GM19035 (cell line): Measurements from ENCODE around the gene PNPLA3.
"Not testable (repeated sequence)": the region's sequence is repeated elsewhere in the genome, so short reads cannot be mapped to it uniquely, and the experiment has no call there.

Experiments used
- ATAC-seq: cut with Tn5 transposase; IDR thresholded peaks from one replicate; pipeline ENCODE4 v1.9.1; 2021; ENCODE audit not compliant: unreplicated experiment

Gene PNPLA3

DNA sequence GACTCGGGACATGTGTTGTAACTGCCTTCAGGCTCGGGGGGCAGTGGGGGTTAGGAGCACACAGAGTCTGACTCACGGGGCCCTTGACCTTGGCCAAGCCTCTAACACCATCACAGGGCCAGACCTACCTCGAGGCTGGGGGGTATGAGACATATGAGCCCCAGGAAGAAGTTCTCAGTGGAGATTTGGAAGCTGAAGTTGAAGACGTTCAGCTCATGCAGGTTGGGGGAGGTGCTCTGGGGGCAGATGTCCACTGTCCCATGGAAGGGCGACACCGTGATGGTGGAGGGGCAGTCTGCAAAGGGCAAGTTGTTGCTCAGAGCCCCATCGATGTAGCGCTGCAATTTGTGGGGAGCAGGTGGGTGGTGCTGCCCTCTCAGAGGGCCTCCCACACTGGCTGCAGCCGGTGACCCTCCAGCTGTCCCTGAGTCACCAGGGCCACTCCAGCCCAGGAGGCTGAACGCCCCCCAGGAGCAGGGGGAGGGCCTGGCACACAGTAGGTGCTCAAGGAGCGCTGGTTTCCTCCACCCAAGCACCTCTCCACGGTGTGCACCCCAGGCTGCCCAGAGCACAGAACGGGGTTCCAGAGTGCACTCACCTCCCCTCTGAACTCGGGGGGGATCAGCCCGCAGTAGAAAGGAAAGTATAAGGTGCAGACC lies 34.3 kb upstream of the PNPLA3 start:
- ATAC-seq: no peak

DNA sequence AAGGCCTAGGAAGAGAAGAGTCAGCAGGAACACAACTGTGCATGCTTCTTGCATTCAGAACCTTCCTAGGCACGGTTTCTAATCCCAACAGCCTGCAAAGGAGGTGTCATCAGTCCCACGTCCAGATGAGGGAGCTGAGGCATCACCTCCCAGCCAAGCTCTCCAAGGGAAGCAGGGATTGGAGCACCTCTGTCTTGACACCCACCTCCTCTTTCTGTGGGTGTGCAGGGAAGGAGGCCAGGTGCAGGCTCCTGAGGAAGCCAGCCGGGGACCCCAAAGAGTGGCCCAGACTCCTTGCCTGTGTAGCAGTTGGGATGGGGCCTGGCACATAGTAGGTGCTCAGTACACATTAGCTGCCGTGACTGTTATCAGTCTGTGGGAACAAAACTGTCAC lies 33.7 kb upstream of the PNPLA3 start:
- no peak for ATAC-seq

DNA sequence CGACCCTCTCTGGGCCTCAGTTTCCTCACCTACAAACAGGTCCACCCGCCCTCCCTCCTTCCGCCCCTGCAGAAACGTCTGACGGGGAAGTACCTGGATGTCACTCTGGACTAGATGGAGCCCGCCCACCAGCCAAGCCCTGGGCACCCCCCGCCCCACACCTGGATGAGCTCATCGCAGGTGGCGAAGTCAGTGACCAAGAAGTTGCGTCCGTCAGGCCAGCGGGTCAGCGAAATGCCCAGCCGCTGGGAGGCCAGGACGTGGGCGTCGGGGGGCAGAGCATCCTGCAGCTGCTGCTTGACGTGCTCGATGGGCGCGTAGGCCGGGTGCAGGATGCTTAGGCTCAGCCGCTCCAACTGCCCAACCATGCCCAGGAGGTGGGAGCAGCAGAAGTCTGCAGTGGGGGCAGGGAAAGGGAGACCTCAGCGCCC lies 32.7 kb upstream of the PNPLA3 start:
- ATAC-seq: no peak

- no peak for ATAC-seq
Measured at GRCh38 chr22:43891360-43892182, 32.0 kb upstream of the PNPLA3 start, which contains the start of gene PNPLA5. Gene PNPLA5, minus strand, starts transcription at chr22:43892013. Its CDS starts 133 bp downstream, at chr22:43891880.

DNA sequence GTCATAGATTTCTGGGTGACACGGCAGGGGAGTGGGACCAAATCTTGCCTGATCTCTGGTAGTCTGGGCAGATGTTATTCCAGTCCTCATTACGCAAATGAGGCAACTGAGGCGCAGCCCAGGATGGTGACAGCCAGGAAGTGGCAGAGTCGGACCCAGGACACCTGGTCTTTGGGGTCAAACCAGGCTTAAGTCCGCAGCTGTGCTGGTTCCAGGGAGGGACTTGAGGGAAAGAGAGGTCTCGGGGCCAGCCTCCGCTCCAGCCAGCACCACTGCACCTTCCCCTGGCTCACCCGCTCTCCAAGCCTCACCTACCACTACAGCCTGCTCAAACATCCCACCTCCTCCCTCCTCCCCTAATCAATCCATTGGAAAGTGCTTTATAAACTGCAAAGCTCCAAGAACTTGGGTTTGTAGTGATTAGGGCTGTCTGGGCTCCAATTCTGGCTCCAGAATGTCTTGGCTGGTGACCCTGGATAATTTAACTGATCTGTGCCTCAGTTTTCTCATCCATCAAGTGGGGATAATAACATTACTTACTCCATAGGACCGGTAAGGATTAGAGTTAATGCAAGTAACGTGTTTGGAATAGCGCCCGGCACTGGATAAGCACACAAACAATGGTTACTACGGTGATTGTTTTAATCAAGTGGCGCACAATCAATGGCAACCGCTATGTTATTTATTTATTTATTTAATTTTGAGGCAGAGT lies 31.3 kb upstream of the PNPLA3 start:
- ATAC-seq: no peak

GRCh38 chr22:43893266-43893665 lies 30.3 kb upstream of the PNPLA3 start:
- no peak for ATAC-seq

DNA sequence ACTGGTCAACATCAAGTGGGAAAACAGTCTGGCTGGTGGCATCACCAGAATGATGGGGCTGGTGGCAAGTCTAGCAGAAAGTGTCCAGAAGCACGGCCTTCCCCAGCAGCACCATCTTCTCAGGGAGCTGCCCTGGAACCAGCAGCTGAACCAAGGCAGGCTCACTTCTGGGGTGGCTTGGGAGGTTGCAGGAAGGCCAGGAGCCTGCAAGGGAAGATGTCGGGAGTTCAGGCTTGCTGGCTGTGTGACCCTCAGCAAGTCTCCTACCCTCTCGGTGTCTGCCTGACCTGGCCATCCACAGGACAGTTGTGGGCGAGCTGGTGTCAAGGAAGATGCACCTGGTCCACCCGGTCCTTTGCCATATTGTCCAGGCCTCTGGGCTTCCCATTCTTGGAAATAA lies 29.5 kb upstream of the PNPLA3 start:
- ATAC-seq: no peak

GRCh38 chr22:43895986-43896645 lies 27.5 kb upstream of the PNPLA3 start:
- no peak for ATAC-seq

- no peak for ATAC-seq
Measured at GRCh38 chr22:43897751-43898261, 25.8 kb upstream of the PNPLA3 start.

DNA sequence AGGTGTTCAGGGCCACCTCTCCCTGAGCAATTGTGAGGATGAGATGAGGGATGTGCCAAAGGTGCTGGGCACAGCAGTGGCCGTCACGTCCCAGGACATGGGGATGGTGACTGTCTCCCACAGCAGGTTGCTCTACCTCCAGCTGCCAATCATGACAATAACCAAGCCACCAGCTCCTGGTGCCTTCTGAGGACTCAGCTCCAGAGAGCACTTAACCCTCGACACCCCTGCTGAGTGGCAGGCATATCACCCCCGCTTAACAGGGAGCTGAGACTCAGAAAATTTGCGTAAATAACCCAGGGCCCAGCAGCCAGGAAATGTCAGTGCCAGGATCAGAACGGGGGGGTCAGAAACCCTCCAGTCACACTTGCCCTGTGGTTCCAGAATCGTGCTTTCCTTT lies 23.4 kb upstream of the PNPLA3 start:
- ATAC-seq: no peak

GRCh38 chr22:43901976-43902643 lies 21.5 kb upstream of the PNPLA3 start:
- no peak for ATAC-seq

DNA sequence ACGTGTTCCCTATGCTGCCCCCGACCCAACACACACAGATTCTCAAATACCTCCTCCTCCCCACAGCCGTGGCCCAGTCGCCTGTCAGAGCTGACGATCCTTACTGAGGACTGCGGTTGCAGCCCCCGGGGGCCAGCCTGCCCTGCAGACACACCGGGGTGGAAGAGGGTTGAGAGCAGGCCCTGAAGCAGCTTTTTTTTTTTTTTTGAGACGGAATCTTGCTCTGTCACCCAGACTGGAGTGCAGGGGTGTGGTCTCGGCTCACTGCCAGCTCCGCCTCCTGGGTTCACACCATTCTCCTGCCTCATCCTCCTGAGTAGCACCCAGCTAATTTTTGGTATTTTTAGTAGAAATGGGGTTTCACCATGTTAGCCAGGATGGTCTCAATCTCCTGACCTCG lies 20.6 kb upstream of the PNPLA3 start:
- ATAC-seq: not testable (repeated sequence)

DNA sequence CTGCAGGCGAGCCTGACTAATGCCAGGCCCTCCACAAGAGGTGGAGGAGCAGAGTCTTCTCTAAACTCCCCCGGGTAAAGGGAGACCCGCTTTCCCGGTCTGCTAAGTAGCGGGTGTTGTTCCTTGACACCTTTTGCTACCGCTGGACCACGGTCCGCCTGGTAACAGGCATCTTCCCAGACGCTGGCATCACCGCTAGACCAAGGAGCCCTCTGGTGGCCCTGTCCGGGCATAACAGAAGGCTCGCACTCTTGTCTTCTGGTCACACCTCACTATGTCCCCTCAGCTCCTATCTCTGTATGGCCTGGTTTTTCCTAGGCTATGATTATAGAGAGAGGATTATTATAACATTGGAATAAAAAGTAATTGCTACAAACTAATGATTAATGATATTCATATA lies 19.2 kb upstream of the PNPLA3 start:
- ATAC-seq: not testable (repeated sequence)

DNA sequence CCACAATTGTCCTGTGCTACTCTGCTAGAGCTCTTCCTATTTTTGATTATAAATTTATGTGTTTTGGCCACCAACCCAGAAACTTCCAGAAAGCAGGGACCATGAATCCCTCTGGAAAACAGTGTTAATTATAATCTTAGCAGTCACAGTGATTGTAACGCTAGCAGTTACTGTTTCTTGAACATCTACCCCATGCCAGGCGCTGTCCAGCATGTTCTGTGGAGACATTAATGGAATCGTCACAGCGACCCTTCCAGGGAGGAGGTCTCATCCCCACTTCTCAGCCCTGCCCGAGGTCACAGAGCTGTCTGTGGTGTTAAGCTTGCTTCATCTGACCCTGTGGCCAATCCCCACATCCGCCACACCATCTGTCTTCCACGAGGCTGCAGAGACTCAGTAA lies 17.9 kb upstream of the PNPLA3 start:
- no peak for ATAC-seq

GRCh38 chr22:43909708-43910107 lies 13.9 kb upstream of the PNPLA3 start:
- no peak for ATAC-seq

GRCh38 chr22:43910178-43910695 lies 13.4 kb upstream of the PNPLA3 start:
- ATAC-seq: no peak

- no peak for ATAC-seq
Measured at GRCh38 chr22:43911351-43911750, 12.3 kb upstream of the PNPLA3 start.

- ATAC-seq: no peak
Measured at GRCh38 chr22:43917521-43917920, 6.1 kb upstream of the PNPLA3 start.

GRCh38 chr22:43919106-43919973 lies 4.3 kb upstream of the PNPLA3 start:
- no peak for ATAC-seq
